SJSA1 (cell line): Measurements from ENCODE around the gene RIMBP2. TPM values are rescaled to one million over a fixed set of nuclear protein-coding genes. Genes with fewer than 3 reads are reported as not detected.

Experiments used
- DNase-seq, 2 experiments: peaks; one replicate each; pipeline ENCODE4 v3.0.0-alpha.2; 2015 to 2020; ENCODE audit warnings: low spot score in 2 of 2, low read depth in 1 of 2
- H3K27ac ChIP-seq: fragments of 250-450 bp; sonication (Bioruptor Pico); 2 replicates; pipeline ENCODE4 v1.5.1; 2020; ENCODE audit warnings: mild to moderate bottlenecking, moderate library complexity
- H3K27me3 ChIP-seq: fragments of 250-450 bp; sonication (Bioruptor Pico); replicated peaks from 2 replicates; pipeline ENCODE4 v1.5.1; 2020; ENCODE audit warnings: mild to moderate bottlenecking, moderate library complexity
- H3K36me3 ChIP-seq: fragments of 250-450 bp; sonication (Bioruptor Pico); 2 replicates; pipeline ENCODE4 v1.5.1; 2020; ENCODE audit warnings: mild to moderate bottlenecking
- H3K4me1 ChIP-seq: fragments of 250-450 bp; sonication (Bioruptor Pico); replicated peaks from 2 replicates; pipeline ENCODE4 v1.6.1; 2021; ENCODE audit warnings: mild to moderate bottlenecking
- H3K4me3 ChIP-seq: fragments of 250-450 bp; sonication (Bioruptor Pico); 2 replicates; pipeline ENCODE4 v1.5.1; 2020; ENCODE audit warnings: mild to moderate bottlenecking
- H3K9me3 ChIP-seq: fragments of 250-450 bp; sonication (Bioruptor Pico); replicated peaks from 2 replicates; pipeline ENCODE4 v1.5.1; 2020; ENCODE audit warnings: mild to moderate bottlenecking
- total RNA-seq: library from RNA; depleted of rRNA; stranded (reverse); fragments of >200 nt; shearing (Covaris generic); gene quantifications from 2 replicates; pipeline ENCODE4 v1.2.3, GENCODE V29; 2014

RIMBP2 gene
- total RNA-seq, 1 experiment from 2014 or later, result 0.16 TPM

DNA sequence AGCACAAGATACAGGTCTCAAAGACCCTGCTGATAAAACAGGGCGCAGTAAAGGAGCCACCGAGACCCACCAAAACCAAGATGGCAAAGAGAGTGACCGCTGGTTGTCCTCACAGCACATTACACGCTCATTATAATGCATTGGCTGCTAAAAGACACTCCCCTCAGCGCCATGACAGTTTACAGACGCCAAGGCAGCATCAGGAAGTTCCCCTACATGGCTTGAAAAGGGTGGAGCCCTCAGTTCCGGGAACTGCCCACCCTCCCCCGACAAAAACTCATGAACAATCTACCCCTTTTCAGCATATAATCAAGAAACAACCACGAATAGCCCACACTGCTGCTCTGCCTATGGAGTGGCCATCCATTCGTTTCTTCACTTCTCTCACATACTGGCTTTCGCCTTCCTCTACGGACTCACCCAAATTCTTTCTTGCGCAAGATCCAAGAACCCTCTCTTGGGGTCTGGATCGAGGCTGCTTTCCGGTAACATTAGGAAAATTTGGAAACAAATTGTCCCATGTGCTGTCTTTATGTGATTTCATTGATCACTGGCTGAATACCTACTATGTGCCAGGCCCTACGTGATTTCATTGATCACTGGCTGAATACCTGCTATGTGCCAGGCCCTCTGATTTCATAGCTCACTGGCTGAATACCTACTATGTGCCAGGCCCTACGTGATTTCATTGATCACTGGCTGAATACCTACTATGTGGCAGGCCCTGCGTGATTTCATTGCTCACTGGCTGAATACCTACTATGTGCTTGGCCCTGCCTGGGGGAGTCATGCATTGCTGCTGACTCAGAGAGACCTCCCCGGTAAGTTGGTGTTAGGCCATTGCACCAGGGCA lies 252.1 kb downstream of the RIMBP2 start:
- H3K27me3 ChIP-seq, result no peaks in the 10 kb centered on the region
- H3K36me3 ChIP-seq, result no peaks in the 10 kb centered on the region
- no peaks in the 10 kb centered on the region for H3K4me1 ChIP-seq
- peaks cover 9% of the 10 kb centered on the region for H3K9me3 ChIP-seq
- H3K27ac ChIP-seq, result no peak overlapping the region
- DNase-seq, result no peak
- H3K4me3 ChIP-seq, result no peak overlapping the region

- no peaks in the 10 kb centered on the region for H3K36me3 ChIP-seq
- H3K4me1 ChIP-seq, result no peaks in the 10 kb centered on the region
- peaks cover 9% of the 10 kb centered on the region for H3K9me3 ChIP-seq
- DNase-seq, result no peak
- no peak overlapping the region for H3K27ac ChIP-seq
- no peaks in the 10 kb centered on the region for H3K27me3 ChIP-seq
- no peak overlapping the region for H3K4me3 ChIP-seq
These were observed 252.8 kb downstream of the RIMBP2 start for GRCh38 chr12:130463275-130463658.

- Histone ChIP-seq H3K4me3 (no peak overlapping the region), H3K9me3 (peaks cover 9% of the 10 kb centered on the region), H3K4me1 (no peaks in the 10 kb centered on the region), H3K27me3 (no peaks in the 10 kb centered on the region), H3K27ac (no peak overlapping the region), H3K36me3 (no peaks in the 10 kb centered on the region)
- DNase-seq, result no peak
These were observed 253.4 kb downstream of the RIMBP2 start for GRCh38 chr12:130462558-130463274.

DNA sequence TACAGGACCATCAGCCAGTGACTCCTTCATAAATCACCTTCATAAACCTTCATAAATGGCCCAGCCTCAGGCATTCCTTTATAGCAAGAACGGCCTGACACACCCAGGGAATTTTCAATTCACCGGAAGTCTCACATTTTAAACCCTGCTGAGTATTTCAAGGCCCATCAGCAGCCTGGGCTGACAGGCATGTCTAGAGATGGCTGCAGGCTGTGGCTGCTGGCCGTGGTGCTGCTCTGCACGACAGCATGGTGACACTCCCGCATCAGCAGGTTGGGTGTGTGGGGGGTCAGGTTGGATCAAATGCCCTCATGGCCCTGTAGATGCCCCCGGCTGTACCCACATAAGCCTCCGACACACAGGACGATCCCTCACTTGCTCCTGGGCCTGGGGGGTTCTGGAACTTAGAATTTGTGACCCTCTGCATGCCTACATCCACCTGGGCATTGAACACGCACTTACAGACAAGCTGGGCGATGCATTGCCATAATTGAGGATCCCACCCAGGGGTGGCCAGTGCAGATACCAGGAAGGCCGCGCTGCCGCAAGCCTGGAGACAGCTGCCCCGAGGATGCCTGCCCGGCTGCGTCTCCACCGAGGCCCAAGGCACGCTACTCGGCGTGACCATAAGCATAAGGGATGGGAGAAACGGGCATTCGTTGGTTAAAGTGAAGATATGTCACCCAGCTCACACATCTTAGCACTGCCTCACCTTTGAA lies 254.1 kb downstream of the RIMBP2 start:
- no peak overlapping the region for H3K27ac ChIP-seq
- H3K27me3 ChIP-seq, result no peaks in the 10 kb centered on the region
- H3K36me3 ChIP-seq, result no peaks in the 10 kb centered on the region
- peaks cover 9% of the 10 kb centered on the region for H3K9me3 ChIP-seq
- H3K4me3 ChIP-seq, result no peak overlapping the region
- no peaks in the 10 kb centered on the region for H3K4me1 ChIP-seq
- DNase-seq, result no peak

- Histone ChIP-seq H3K4me1 (no peaks in the 10 kb centered on the region), H3K27ac (no peak overlapping the region), H3K36me3 (no peaks in the 10 kb centered on the region), H3K4me3 (no peak overlapping the region), H3K27me3 (no peaks in the 10 kb centered on the region), H3K9me3 (peaks cover 9% of the 10 kb centered on the region)
- DNase-seq, result no peak
These were observed 254.7 kb downstream of the RIMBP2 start for GRCh38 chr12:130461447-130461815.

DNA sequence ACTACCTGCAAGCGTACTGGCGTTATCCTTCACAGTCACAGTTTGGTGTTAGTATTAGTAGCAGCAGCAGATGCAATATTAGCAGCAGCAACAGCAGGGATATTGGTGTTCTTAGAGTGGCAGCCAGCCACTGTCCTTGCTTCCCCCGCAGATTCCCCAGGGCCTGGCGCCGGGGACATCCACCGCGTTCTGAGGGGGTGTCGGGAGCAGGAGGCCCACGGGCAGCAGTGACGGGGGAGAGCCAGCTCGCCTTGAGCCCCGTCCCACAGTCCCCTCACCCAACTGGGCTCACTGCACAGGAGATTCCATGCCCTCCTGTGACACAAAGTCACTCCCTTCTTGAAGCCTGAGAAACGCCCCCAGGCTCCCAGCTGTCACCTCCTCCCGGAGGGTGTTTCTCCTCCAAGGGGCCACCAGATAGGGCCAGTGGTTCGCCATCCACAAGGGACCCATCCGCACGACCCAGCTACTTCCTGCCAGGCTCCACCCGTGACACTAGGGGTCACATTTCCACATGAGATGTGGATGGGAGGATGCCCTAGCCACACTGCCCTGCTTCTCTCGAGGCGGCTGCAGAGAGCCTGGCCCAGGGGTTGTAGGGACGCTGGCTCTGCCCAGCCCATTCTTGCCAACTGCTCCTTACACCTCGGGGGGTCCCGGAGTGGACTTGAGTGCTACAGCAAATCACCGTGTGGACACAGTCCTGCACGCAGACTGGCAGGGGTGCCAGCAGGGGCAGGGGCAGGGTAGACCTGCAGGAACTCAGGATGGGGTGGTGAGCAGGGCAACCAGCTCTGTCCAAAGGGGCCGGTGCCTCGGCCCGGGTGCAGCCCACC lies 255.3 kb downstream of the RIMBP2 start:
- no peaks in the 10 kb centered on the region for H3K4me1 ChIP-seq
- no peak overlapping the region for H3K27ac ChIP-seq
- H3K27me3 ChIP-seq, result no peaks in the 10 kb centered on the region
- H3K36me3 ChIP-seq, result no peaks in the 10 kb centered on the region
- peaks cover 9% of the 10 kb centered on the region for H3K9me3 ChIP-seq
- DNase-seq, result no peak
- no peak overlapping the region for H3K4me3 ChIP-seq

DNA sequence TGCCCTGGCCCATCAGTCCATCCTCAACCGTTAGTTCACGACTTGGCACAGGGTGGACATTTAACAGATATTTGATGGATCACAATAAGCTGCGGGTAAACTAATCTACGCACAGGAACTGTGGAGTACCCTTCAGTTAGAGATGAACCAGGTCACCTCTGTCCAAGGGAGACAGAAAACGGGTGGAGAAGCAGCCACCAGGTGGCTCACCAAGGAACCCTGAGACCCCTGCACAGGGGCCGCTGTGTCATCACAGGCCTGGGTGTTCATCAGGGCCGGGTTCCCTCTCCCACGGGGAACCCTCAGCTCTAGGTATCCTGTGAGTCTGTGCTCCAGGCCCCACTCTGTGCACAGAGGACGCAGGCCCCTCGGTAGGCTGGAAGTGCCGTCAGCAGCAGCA lies 256.2 kb downstream of the RIMBP2 start:
- no peak overlapping the region for H3K4me3 ChIP-seq
- peaks cover 3% of the 10 kb centered on the region for H3K9me3 ChIP-seq
- H3K27ac ChIP-seq, result no peak overlapping the region
- no peak for DNase-seq
- no peaks in the 10 kb centered on the region for H3K4me1 ChIP-seq
- no peaks in the 10 kb centered on the region for H3K27me3 ChIP-seq
- no peaks in the 10 kb centered on the region for H3K36me3 ChIP-seq

DNA sequence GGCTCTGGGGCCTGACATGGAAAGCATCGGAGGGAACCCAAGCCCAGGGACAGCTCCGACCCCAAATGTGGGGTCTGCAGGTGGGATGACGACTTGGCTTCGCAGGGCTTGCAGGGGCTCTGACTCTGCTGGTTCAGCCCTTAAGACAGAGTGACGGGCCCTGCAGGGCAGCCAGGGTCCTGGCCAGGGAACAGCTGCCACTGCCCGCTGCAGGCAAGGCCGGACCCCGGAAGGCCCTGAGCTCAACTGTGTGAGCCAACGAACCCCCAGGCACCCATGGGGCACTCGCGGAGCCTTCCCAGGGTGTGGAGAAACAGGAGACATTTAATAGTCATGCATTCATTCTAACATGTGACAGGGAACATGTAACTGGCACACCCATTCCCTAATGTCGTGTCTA lies 257.8 kb downstream of the RIMBP2 start:
- Histone ChIP-seq H3K27me3 (no peaks in the 10 kb centered on the region), H3K27ac (no peak overlapping the region), H3K36me3 (no peaks in the 10 kb centered on the region), H3K4me1 (no peaks in the 10 kb centered on the region), H3K4me3 (no peak overlapping the region), H3K9me3 (no peaks in the 10 kb centered on the region; the same call in 1 of the 2 replicates)
- no peak for DNase-seq

- Histone ChIP-seq H3K27ac (no peak overlapping the region), H3K4me3 (no peak overlapping the region), H3K9me3 (no peaks in the 10 kb centered on the region; the same call in 1 of the 2 replicates), H3K27me3 (no peaks in the 10 kb centered on the region), H3K4me1 (no peaks in the 10 kb centered on the region), H3K36me3 (no peaks in the 10 kb centered on the region)
- no peak for DNase-seq
These were observed 258.9 kb downstream of the RIMBP2 start for GRCh38 chr12:130457215-130457614.

DNA sequence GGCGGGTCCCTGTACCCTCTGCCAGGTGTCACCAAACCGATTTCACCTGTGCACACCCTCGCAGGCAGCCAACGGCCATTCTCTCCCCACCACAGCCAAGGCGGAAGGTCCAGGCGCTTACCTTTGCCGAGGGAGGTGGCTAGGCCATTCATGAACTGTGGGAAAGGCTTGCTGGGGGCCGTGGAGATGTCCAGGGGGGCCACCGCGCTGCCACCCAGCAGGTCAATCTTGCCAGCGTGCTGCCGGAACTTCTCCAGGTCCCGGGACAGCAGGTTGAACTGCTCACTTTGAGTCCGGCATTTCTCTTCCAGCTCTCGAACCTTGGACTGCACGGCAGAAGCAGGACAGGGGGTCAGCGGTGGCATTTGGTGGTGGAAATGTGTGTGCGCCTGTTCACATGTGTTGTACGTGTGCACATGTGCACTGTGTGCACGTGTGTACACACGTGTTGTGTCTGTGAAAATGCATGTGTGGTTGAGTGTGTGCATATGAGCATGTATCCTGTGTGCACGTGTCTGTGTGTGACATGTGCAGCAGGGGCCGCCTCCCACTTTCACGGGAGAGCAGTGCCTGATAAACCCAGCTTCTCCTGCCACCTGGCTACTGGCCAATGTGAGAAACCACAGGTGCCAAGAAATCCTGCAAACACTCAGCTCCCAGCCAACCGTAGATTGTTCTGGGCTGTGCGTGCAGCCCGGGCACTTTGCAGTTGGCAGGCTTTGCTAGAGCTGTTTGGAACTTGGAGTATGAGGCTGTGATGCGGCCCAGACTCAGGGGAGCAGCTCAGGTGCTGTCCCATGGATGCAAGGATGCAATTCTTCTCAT lies 259.5 kb downstream of the RIMBP2 start:
- no peak for DNase-seq
- Histone ChIP-seq H3K9me3 (no peaks in the 10 kb centered on the region; the same call in 1 of the 2 replicates), H3K36me3 (no peaks in the 10 kb centered on the region), H3K4me1 (no peaks in the 10 kb centered on the region), H3K27me3 (no peaks in the 10 kb centered on the region), H3K4me3 (no peak overlapping the region), H3K27ac (no peak overlapping the region)

DNA sequence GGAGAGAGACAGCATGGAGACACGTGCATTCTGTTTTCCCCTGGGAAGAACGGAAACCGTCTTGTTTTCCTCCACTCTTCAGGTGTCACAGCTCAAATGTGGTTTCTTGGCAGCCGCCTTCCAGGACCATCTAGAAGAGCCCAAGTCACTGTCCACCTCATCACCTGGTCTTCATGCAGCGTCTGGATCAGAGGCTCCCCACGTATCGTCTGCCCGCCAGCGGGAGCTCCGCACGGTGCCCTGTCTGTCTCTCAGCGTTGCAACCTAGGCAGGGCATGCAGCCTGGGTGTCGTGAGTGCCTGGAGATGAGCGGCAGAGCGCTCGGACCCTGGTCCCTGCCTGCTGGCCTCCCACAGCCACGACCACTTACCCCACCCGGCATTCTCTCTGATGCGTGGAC lies 260.9 kb downstream of the RIMBP2 start:
- Histone ChIP-seq H3K9me3 (peaks cover 2% of the 10 kb centered on the region; the same call in 1 of the 2 replicates), H3K27me3 (no peaks in the 10 kb centered on the region), H3K36me3 (no peaks in the 10 kb centered on the region), H3K27ac (no peak overlapping the region), H3K4me1 (no peaks in the 10 kb centered on the region), H3K4me3 (no peak overlapping the region)
- no peak for DNase-seq

GRCh38 chr12:130454296-130454695 lies 261.8 kb downstream of the RIMBP2 start:
- Histone ChIP-seq H3K4me3 (no peak overlapping the region), H3K36me3 (no peaks in the 10 kb centered on the region), H3K27me3 (no peaks in the 10 kb centered on the region), H3K27ac (no peak overlapping the region), H3K4me1 (no peaks in the 10 kb centered on the region), H3K9me3 (peaks cover 3% of the 10 kb centered on the region; the same call in 1 of the 2 replicates)
- DNase-seq, result no peak
